GM21381 (cell line): ENCODE data around the gene PRSS12.

ENCODE experiments used
- ATAC-seq: cut with Tn5 transposase; IDR thresholded peaks from one replicate; pipeline ENCODE4 v1.9.1; 2021; ENCODE audit warnings: mild to moderate bottlenecking, moderate library complexity; ENCODE audit not compliant: unreplicated experiment

The PRSS12 gene

GRCh38 chr4:118356731-118357130, 3.9 kb upstream of the PRSS12 start:
- ATAC-seq = no peak

GRCh38 chr4:118356111-118356510, 3.3 kb upstream of the PRSS12 start:
- ATAC-seq = no peak

GRCh38 chr4:118354913-118355312, 2.1 kb upstream of the PRSS12 start:
- no peak for ATAC-seq

- no peak for ATAC-seq
Measured at GRCh38 chr4:118353534-118354030, 779 bp upstream of the PRSS12 start.

GRCh38 chr4:118351851-118352827, 664 bp downstream of the PRSS12 start:
- ATAC-seq = peak; percentile 18

GRCh38 chr4:118350961-118351360, 1.8 kb downstream of the PRSS12 start:
- no peak for ATAC-seq

GRCh38 chr4:118348886-118349285, 3.9 kb downstream of the PRSS12 start:
- ATAC-seq = no peak

GRCh38 chr4:118346495-118346894, 6.3 kb downstream of the PRSS12 start:
- no peak for ATAC-seq

- no peak for ATAC-seq
Measured at GRCh38 chr4:118345813-118346212, 7.0 kb downstream of the PRSS12 start.

GRCh38 chr4:118344801-118345200, 8.0 kb downstream of the PRSS12 start:
- ATAC-seq = no peak

- no peak for ATAC-seq
Measured at GRCh38 chr4:118343501-118343900, 9.3 kb downstream of the PRSS12 start.

- no peak for ATAC-seq
Measured at GRCh38 chr4:118340109-118340508, 12.7 kb downstream of the PRSS12 start.

GRCh38 chr4:118338981-118339765, 13.6 kb downstream of the PRSS12 start:
- ATAC-seq = no peak

GRCh38 chr4:118338518-118338917, 14.3 kb downstream of the PRSS12 start:
- ATAC-seq = no peak

- no peak for ATAC-seq
Measured at GRCh38 chr4:118337954-118338353, 14.8 kb downstream of the PRSS12 start.

GRCh38 chr4:118335774-118336173, 17.0 kb downstream of the PRSS12 start:
- ATAC-seq = no peak

- ATAC-seq = no peak
Measured at GRCh38 chr4:118335324-118335723, 17.5 kb downstream of the PRSS12 start.

- ATAC-seq = no peak
Measured at GRCh38 chr4:118331352-118331751, 21.5 kb downstream of the PRSS12 start.

- no peak for ATAC-seq
Measured at GRCh38 chr4:118329849-118330248, 23.0 kb downstream of the PRSS12 start.

GRCh38 chr4:118327554-118328241, 25.1 kb downstream of the PRSS12 start:
- ATAC-seq = no peak

GRCh38 chr4:118326585-118326984, 26.2 kb downstream of the PRSS12 start:
- ATAC-seq = no peak
